HG03108 (cell line): ENCODE data around the gene CD300E.
"Not testable (repeated sequence)": the region's sequence is repeated elsewhere in the genome, so short reads cannot be mapped to it uniquely, and the experiment has no call there.

Experiments used
- ATAC-seq: cut with Tn5 transposase; IDR thresholded peaks from one replicate; pipeline ENCODE4 v1.9.1; 2021; ENCODE audit warnings: moderate library complexity; ENCODE audit not compliant: unreplicated experiment

Gene CD300E

DNA sequence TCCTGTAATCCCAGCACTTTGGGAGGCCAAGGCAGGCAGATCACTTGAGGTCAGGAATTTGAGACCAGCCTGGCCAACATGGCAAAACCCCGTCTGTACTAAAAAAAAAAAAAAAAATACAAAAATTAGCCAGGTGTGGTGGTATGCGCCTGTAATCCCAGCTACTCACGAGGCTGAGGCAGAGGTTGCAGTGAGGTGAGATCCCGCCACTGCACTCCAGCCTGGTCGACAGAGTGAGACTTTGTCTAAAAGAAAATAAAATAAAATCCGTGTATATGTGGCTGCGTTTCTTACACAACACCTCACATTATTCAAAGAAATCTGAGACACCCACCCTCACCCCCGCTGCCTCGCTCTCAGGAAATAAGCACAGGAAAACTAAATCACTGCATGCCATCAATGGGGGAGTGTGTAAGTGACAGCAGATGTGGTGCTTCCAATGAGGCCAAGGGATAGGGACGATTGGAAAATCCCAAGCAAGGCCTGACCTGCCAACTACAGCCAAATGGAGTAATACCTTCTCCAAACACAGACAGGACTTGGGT is 13.1 kb upstream of the CD300E start:
- not testable (repeated sequence) for ATAC-seq

DNA sequence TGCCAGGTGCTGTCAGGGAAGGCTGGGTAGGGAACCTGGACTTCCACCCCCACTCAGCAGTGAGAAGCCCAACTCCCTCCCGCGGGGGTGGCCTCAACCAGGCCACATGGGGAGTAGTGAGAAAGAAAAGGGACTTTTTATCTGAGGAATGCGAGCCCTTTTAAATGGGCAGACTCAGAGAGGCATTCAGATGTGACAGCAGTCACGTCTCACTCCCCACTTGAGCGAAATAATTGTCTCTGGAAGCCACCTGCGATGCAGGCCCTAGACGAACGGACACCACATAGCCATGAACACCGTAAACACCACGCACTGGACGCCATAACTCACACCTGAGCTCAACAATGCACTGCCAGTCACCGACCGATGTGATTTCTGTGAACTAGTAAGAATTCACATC is 11.9 kb upstream of the CD300E start:
- ATAC-seq: no peak

DNA sequence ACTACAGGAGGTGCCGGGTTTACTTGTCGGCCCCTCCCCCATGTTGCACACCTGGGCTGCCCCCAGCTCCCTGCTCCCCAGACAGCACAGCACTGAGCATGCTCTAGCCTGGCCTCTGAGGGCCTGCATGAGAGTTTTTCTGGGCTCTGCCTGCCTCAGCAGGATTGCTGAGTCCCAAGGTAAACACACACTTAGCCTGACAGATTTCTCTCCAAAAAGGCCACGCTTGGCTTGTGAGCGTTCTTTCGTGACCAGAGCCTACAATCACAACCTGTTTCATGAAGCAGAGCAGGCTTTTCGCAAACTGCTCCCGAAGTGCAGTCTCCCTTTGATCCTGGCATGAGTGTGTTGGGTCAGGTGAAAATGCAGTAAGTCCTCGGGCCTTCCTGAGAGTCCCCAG is 9.8 kb upstream of the CD300E start:
- no peak for ATAC-seq

DNA sequence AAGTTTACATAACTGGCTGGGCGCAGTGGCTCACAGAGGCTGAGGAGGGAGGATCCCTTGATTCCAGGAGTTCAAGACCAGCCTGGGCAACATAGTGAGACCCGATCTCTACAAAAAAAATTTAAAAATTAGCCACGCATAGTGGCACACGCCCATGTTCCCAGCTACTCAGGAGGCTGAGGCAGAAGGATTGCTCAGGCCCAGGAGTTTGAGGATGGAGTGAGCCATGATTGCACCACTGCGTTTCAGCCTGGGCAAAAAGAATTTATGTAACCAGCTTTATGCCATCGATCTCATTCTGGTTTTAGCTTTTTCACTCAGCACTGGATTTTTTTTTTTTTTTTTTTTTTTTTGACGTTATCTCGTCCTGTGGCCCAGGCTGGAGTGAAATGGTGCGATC is 9.1 kb upstream of the CD300E start:
- no peak for ATAC-seq

DNA sequence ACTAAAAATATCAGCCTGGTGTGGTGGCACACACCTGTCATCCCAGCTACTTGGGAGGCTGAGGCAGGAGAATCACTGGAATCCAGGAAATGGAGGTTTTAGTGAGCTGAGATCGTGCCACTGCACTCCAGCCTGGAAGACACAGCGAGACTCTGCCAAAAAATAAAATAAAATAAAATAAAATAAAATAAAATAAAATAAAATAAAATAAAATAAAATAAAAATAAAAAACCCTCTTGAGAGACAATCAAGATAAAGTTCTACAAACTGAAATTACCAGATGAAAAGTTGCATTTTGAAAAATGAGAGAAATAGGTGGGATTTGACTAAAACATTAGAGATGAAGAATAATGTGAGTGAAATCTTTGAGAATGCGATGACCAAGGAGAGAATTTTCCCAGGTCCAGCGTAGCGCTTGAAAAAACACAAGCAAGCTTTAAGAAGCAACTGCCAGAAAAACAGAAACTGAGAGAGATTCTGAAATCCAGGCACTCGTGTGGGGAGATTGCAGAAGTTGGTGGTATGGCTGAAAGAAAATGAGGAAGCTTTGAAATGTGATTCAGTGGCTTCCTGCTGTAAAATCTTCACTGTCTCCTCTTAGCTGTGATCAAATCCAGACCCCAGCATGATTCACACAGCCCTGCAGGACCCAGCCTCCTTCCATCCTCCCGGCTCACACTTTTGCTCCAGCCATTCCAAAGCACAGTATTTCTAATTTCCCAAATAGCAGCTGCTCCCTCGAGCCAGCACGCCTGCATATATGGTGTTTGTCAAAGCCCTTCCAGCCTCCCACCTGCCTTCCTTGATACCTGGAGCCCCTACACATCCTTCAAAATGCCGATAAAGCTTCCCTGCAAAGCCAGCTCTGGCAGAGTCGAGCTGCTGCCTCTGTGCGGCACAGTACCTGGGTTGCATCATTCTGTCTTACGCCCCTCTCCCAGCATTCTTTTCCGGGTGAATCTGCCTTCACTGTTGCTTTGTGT is 8.2 kb upstream of the CD300E start:
- no peak for ATAC-seq

DNA sequence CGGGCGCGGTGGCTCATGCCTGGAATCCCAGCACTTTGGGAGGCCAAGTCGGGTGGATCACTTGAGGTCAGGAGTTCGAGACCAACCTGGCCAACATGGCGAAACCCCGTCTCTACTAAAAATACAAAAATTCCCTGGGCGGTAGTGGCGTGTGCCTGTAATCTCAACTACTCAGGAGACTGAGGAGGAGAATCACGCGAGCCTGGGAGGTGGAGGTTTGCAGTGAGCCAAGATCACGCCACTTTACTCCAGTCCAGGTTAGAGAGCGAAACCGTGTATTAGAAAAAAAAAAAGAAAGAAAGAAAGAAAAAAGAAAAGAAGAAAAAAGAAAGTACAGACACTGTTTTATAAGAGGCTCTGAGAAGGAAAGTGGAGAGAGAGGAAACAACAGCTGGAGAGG is 6.7 kb upstream of the CD300E start:
- not testable (repeated sequence) for ATAC-seq

DNA sequence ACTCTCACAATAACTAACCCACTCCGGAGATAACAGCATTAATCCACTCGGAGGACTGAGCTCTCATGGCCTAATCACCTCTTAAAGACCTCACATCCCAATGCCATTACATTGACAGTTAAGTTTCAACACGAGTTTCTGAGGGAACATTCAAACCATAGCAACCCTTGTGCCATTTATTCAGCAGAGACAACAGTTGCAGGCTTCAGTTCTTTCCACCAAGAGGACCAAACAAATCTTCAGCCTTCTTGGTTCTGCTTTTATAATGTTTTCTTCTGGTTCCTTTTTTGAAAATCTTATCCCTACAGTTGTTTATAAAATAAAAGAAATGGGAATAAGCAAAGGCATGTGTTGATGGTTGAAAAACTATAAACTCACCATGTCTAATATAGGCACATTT is 2.1 kb upstream of the CD300E start:
- ATAC-seq: no peak

DNA sequence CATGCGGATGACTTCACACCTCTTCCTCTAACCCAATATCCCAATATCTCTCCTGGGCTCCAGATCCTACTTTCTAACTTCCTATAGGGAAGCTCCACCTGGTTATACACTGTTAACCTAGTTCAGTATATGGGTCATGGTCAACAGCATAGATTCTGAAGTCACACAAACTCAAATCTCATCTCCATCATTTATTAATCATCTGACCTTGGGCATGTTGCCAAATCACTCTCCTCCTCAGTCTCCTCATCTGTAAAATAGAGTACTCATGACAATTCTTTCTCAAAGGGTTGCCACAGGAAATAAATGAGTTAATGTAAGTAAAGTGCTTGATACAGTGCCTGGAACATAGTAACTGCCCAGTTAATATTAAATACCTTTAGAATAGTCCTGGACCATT is 593 bp upstream of the CD300E start:
- ATAC-seq: no peak

DNA sequence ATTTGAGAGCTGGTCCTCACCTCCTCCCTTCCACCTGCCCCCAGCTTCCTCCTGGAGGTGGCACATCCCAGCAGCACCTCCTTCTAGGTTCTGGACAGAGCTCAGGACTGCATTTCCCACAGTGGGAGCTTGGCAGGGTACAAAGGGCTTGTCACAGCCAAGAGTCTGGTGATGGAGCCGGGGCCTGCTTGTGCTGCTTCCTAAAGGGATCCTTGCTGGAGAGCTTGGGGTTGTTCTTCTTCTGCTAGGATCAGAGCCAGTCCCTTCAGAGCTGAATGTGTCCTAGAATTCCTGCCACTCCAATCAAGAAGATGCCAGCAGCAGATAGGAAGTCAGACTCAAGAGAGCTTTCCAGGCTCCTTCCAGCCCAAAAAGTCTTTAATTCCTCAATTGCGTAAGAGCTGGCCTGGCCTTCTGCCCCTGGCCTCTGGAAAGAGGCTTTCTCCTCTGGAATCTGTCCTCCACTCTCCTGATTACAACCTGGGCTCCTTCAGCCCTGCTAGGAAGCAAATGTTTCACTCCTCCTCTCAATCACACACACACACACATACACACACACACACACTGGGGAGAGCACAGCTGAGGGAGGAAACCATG is 4.4 kb downstream of the CD300E start:
- no peak for ATAC-seq

DNA sequence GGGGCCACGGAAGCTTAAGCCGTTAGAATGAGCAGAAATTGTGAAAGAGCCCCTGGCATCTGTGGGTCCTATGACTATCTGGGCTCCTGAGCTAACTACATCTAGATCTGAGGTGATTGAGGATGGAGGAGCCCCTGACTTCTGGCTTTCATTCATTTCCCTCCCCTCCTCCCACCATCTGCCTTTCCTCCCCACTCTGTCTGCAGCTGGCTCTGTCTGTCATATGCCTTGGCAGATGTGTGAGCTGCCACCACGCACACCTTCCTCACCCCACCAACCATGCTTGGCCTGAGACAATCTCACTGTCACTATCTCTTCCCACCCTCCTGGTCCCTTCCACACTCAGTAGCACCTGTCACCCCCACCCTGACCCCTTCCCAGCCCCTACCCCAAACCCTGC is 5.1 kb downstream of the CD300E start:
- no peak for ATAC-seq

DNA sequence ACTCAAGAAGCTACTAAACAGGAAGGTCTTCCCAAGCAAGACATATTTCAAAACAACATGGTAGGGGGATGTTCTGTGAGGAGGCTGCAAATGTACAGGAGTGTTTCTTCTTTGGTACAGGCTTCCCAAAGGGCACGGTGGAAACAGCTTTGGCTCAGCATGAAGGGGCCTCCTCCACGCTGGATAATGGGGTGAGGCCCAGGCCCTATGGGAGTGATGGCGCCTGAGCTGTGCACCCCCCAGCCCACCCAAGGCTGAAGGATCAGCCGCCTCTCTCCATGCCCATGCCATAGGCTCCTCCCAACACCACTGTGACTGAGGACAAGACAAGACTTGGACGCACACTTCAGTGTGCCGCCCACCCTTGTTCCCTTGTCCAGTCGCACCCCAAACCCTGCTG is 6.8 kb downstream of the CD300E start:
- no peak for ATAC-seq

DNA sequence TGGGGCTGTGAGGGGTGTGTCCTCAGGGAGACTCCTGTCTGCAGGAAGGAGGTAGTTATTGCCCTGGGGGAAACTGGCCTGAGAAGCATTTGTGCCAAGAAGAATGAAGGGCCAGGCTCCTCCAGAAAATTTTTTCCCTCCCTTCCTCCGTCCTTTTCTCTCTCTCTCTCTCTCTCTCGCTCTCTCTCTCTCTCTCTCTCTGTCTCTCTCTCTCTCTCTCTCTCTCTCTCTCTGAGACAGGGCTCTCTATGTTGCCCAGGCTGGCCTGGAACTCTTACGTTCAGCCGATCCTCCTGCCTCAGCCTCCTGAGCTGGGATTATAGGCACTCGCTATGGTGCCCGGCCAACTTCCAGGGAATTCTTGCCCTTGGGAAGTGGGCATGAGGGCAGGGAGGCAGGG is 11.5 kb downstream of the CD300E start:
- no peak for ATAC-seq

DNA sequence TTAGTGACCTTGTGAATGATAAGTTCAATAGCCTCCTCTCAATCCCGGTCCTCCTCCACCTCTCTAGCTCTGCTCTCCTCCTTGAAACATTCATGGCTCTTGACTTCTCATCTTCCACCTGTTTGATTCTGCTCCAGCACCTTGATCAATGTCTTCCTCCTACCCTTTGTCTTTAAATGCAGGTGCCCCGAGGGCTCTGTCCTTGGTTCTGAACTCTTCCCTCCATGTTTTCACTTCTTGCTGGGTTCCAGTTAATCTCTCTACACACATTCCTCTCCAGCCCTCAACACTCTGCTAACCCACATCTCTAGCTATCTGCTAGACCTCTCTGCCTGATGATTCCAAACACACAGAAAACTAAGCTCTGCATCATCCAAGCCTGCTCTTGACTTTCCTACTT is 13.4 kb downstream of the CD300E start:
- ATAC-seq: no peak

DNA sequence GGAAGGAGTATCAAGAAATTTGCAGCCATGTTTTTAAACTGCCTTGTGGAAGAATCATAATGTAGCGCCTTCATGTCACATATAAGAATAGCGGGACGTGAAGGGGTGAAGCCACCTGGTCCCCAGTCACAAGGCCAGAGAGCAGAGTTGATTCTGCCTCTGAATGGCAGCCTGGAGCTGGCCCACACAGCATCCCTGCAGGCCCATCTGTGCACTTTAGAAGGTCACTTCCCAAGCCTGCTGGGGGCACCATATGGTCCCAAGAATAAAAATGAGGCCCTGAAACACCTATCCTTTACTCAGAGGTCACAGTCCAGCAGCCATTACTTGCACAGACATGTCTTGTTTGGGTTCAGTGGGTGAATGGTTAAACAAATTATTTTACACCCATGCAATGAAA is 15.0 kb downstream of the CD300E start:
- no peak for ATAC-seq

DNA sequence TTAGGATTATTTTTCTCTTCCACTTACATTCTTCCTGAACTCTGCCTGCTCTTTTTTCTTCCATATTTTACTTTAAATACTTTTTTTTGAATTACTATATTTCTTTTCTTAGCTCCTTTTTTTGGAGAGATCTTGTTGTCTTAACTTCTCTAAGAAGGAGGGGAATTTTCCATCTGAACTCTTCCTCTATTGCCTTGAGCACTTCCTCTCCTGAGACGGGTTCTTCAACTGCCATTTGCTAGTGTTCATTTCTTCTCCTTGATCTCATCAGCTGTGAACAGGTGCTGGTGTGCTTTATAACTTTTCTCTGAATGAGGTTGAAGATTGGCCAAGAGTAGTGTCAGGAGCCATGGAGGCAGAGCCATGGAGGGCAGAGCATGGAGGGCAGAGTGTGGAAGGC is 16.3 kb downstream of the CD300E start:
- no peak for ATAC-seq

DNA sequence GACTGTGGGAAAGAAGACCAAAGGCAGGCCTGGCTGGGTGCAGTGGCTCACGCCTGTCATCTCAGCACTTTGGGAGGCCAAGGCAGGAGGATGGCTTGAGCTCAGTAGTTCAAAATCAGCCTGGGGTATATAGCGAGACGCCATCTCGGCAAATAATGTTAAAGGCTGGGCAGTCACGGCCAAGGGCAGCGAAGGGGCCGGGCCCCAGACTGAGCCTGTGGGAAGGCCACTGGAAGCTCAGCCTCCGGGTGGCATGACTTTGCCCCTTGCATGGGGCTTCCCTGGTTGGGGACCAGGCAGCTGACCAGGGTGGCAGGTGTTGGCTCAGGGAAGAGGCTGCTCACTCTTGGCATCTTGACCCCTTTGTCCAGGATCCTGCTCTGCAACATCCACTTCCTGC is 17.5 kb downstream of the CD300E start:
- no peak for ATAC-seq

DNA sequence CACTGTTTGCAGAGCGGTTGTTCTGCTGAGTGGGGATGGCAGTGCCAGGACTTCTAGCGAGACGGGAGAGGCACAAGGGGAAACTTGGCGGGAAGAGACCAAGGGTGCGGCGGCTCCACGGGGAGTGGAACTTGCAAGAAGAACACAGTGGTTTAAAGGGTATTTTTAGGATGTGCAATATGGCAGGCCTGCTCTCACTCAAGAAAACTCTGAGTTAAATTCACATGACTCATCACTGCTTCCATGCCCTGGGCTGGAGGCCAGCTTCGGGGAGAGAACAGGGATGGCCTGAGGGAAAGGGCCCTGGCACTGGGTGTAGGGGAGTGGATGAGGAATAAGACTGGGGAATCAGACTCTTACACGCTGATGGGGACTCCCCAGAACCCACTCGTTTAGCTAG is 18.2 kb downstream of the CD300E start:
- no peak for ATAC-seq

DNA sequence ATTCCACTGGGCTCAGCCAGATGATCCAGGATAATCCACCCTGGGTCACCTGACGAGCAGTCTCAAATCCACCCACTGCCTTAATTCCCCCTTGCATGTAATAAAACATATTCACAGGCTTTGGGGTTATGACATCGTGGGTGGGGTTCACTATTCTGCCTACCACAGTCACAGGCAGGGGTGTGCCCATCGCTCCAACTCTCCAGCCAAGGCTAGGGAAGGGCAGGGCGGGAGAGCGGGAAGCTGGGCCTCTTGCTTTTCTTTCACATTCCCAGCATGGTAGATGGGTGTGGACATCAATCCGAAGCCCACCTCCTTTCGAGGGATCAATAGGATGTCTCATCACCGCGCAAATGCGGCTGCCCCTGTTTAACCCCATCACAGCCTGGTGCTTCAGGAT is 18.8 kb downstream of the CD300E start:
- ATAC-seq: no peak

DNA sequence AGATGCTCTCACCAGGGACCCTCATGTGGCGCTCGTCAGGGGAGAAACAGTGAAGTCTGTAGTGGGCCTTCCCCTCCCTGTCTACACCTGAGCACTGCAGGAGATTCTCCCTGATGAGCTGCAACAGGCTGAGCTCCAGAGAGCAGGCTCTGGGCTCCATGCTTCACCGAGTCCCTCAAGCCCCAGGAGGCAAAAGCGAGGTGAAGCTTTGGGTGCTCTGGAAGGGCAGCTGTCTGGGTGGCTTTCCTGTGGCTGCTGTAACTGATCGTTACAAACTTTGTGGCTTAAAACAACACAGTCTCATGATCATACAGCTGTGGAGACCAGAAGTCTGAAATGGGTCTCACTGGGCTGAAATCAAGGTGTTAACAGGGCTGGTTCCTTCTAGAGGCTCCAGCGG is 19.3 kb downstream of the CD300E start:
- no peak for ATAC-seq

DNA sequence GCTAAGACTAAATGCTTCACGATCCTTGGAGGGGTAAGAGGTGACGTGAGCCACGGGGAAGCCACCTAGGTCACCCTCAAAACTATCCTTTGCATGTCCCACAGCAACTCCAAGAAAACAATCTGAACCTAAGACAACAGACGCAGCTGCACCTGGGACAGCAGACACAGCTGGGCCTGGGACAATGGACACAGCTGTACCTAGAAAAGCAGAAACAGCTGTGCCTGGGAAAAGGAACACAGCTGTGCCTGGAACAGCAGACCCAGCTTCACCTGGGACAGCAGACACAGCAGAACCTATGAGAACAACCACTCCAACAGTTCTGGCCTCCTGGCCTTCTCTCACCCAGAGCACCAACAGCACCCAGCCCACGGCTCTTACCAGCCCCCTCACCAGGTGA is 19.8 kb downstream of the CD300E start:
- ATAC-seq: no peak

DNA sequence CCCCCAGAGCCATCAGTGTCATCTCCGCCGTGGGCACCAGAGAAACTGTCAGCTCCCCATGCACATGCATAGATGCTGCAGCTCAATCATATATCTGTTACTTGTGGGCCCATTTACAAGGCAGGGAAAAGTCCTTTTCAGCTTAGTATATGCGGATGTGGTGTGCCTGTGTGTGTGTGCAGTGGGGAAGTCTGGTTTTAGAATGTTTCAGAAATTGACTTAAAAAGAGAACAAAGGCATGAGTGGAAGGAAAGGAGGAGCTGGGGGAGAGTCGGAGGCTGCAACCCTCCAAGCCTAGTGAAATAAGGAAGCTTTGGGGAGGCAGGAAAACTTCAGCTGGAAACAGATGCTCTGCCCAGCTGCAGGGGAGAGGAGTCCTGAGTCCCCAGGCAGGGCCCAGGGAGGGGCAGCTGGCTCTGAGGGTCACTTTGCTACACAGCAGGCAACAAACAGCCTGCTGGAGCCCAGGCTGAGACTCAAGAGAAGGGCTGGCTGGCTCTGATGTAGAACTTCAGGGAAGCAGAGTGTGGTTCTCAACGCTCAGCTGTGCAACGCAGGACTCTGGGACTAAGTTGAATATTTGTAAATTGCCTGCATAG is 20.4 kb downstream of the CD300E start:
- no peak for ATAC-seq
